ENCODE data around the gene FTH1. TPM values are rescaled to one million over a fixed set of nuclear protein-coding genes. Genes with fewer than 3 reads are reported as not detected.

Gene FTH1
- total and polyA plus RNA-seq, 2 donors (not counting 1 experiment from before 2014, with no cell fraction given) = 2,219 to 2,789 TPM

DNA sequence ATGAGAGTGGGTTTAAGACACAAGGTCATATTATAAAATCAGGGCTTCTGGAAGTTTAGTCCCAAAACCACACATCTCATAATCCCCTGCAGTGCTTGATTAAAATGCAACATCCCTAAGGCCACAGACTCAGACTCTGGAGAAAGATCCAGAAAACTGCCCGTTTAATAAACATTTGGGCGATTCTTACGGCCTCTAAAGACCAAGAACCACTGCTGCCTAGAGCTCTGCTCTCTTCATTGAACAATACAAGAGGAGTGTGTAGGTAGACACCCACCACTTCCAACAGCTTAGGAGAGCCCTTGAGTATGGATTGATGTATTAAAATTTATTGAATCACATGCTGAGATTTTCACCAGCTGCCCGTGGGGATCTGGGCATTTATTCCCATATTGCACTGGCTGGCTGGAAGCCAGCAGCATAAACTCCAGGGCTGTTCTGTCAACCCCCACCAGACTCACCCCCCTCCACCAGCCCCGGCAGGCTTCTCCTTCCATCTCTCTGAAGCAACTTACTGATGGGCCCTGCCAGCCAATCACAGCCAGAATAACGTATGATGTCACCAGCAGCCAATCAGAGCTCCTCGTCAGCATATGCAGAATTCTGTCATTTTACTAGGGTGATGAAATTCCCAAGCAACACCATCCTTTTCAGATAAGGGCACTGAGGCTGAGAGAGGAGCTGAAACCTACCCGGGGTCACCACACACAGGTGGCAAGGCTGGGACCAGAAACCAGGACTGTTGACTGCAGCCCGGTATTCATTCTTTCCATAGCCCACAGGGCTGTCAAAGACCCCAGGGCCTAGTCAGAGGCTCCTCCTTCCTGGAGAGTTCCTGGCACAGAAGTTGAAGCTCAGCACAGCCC is 18.0 kb downstream of the FTH1 start:
- H3K4me1 ChIP-seq (ENCODE audit: control insufficient read depth, extremely low read depth, insufficient read depth, low read length) = peaks cover 3% of the 10 kb centered on the region
- no peak overlapping the region for H3K9ac ChIP-seq (ENCODE audit: insufficient read depth, low read length)
- no peak overlapping the region for H3K27ac ChIP-seq (ENCODE audit: insufficient read depth, low read length)
- no peaks in the 10 kb centered on the region for H3K79me2 ChIP-seq (ENCODE audit: control insufficient read depth, insufficient read depth, low read length)
- H2AFZ ChIP-seq (ENCODE audit: low read length) = no peak overlapping the region
- no peaks in the 10 kb centered on the region for H3K27me3 ChIP-seq (ENCODE audit: control insufficient read depth, insufficient read depth, low read length)
- TF ChIP-seq, protein P1, sequence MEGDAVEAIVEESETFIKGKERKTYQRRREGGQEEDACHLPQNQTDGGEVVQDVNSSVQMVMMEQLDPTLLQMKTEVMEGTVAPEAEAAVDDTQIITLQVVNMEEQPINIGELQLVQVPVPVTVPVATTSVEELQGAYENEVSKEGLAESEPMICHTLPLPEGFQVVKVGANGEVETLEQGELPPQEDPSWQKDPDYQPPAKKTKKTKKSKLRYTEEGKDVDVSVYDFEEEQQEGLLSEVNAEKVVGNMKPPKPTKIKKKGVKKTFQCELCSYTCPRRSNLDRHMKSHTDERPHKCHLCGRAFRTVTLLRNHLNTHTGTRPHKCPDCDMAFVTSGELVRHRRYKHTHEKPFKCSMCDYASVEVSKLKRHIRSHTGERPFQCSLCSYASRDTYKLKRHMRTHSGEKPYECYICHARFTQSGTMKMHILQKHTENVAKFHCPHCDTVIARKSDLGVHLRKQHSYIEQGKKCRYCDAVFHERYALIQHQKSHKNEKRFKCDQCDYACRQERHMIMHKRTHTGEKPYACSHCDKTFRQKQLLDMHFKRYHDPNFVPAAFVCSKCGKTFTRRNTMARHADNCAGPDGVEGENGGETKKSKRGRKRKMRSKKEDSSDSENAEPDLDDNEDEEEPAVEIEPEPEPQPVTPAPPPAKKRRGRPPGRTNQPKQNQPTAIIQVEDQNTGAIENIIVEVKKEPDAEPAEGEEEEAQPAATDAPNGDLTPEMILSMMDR (conservative IDR thresholded peaks at IDR 0.05 in 1 of 2, IDR thresholded peaks at IDR 0.05 in 1 of 2; ENCODE audit: low read depth in 1 of 2, low read length in 2 of 2) = no peak
- TF ChIP-seq EZH2 (IDR thresholded peaks at IDR 0.05; ENCODE audit: low read length, missing control alignments) = no peak
- no peaks in the 10 kb centered on the region for H3K9me3 ChIP-seq (ENCODE audit: control insufficient read depth, insufficient read depth, low read depth, low read length)
- no peaks in the 10 kb centered on the region for H3K36me3 ChIP-seq (ENCODE audit: control insufficient read depth, insufficient read depth, low read length)
- H3K4me2 ChIP-seq (ENCODE audit: extremely low read depth, insufficient read depth, low read length) = no peak overlapping the region
- DNase-seq (ENCODE audit: low read depth in 2 of 2) = peak; percentile 79 to 99
- peak overlapping the region in 1 of 4 experiments; percentile 8 for H3K4me3 ChIP-seq (replicated peaks in 1 of 4; ENCODE audit: control extremely low read depth in 1 of 4, insufficient read depth in 1 of 4, low read depth in 3 of 4, low read length in 4 of 4)
- H4K20me1 ChIP-seq (ENCODE audit: control insufficient read depth, extremely low read depth, insufficient read depth, low read length) = no peaks in the 10 kb centered on the region

DNA sequence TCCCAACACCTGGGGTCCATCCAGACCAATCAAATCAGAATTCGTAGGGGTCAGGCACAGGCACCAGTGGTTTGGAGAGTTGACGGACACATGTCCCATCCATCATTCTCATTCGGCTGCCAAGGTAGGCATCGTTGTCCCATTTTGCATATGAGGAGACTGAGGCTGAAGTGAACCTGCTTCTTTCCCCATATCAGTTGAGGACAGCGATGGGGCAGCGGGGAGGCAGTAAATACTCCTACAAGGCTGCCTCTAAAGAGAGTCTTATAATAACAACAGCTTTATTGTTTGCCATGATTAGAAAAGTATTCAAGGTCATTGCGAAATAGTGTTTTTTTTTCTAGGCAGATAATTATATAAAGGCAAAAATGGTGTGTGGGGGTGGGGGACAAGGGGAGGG is 18.9 kb downstream of the FTH1 start:
- Histone ChIP-seq H3K9ac (ENCODE audit: insufficient read depth, low read length) (no peak overlapping the region), H3K4me2 (ENCODE audit: extremely low read depth, insufficient read depth, low read length) (no peak overlapping the region), H3K36me3 (ENCODE audit: control insufficient read depth, insufficient read depth, low read length) (no peaks in the 10 kb centered on the region), H3K79me2 (ENCODE audit: control insufficient read depth, insufficient read depth, low read length) (no peaks in the 10 kb centered on the region), H2AFZ (ENCODE audit: low read length) (no peak overlapping the region), H4K20me1 (ENCODE audit: control insufficient read depth, extremely low read depth, insufficient read depth, low read length) (no peaks in the 10 kb centered on the region), H3K27me3 (ENCODE audit: control insufficient read depth, insufficient read depth, low read length) (no peaks in the 10 kb centered on the region), H3K4me3 (replicated peaks in 1 of 4; ENCODE audit: control extremely low read depth in 1 of 4, insufficient read depth in 1 of 4, low read depth in 3 of 4, low read length in 4 of 4) (no peak overlapping the region), H3K4me1 (ENCODE audit: control insufficient read depth, extremely low read depth, insufficient read depth, low read length) (peaks cover 2% of the 10 kb centered on the region), H3K27ac (ENCODE audit: insufficient read depth, low read length) (no peak overlapping the region), H3K9me3 (ENCODE audit: control insufficient read depth, insufficient read depth, low read depth, low read length) (no peaks in the 10 kb centered on the region)
- no peak for DNase-seq (ENCODE audit: low read depth in 2 of 2)
- TF ChIP-seq EZH2 (IDR thresholded peaks at IDR 0.05; ENCODE audit: low read length, missing control alignments) = no peak
- TF ChIP-seq, protein P1 (conservative IDR thresholded peaks at IDR 0.05 in 1 of 2, IDR thresholded peaks at IDR 0.05 in 1 of 2; ENCODE audit: low read depth in 1 of 2, low read length in 2 of 2) = no peak

DNA sequence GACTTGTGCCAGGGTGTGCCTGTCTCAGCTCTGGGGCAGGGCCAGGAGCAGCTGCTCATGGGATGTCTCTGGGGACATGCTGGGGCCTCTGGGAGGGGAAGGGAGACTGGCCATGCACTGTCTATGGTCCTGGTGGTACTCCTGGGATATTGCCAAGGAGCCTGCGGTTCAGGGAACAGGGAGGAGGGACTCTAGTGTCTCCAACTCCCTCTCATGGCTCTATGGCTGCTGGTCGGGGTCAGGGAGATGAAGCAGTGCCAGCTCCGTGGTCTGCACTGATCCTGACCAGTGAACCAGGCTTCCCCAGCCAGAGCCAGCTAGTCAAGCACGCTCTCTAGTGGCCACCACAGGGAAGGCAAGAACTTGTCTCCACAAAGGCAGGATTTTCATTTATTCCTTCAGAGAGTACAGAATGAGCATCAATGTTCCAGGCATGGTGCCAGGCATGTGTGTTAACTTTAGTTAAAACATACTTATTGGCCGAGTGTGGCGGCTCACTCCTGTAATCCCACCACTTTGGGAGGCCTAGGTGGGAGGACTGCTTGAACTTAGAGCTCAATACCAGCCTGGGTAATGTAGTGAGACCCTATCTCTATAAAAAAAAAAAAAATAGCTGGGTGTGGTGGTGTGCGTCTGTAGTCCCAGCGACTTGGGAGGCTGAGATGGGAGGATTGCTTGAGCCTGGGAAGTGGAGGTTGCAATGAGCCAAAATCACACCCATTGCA is 19.8 kb downstream of the FTH1 start:
- H3K79me2 ChIP-seq (ENCODE audit: control insufficient read depth, insufficient read depth, low read length) = no peaks in the 10 kb centered on the region
- H2AFZ ChIP-seq (ENCODE audit: low read length) = peak overlapping the region; percentile 51
- TF ChIP-seq, protein P1 (conservative IDR thresholded peaks at IDR 0.05 in 1 of 2, IDR thresholded peaks at IDR 0.05 in 1 of 2; ENCODE audit: low read depth in 1 of 2, low read length in 2 of 2) = peak; percentile 98 to 99
- no peak for TF ChIP-seq EZH2 (IDR thresholded peaks at IDR 0.05; ENCODE audit: low read length, missing control alignments)
- no peaks in the 10 kb centered on the region for H4K20me1 ChIP-seq (ENCODE audit: control insufficient read depth, extremely low read depth, insufficient read depth, low read length)
- no peaks in the 10 kb centered on the region for H3K9me3 ChIP-seq (ENCODE audit: control insufficient read depth, insufficient read depth, low read depth, low read length)
- no peak overlapping the region for H3K9ac ChIP-seq (ENCODE audit: insufficient read depth, low read length)
- H3K27ac ChIP-seq (ENCODE audit: insufficient read depth, low read length) = no peak overlapping the region
- H3K36me3 ChIP-seq (ENCODE audit: control insufficient read depth, insufficient read depth, low read length) = no peaks in the 10 kb centered on the region
- H3K4me2 ChIP-seq (ENCODE audit: extremely low read depth, insufficient read depth, low read length) = no peak overlapping the region
- DNase-seq (ENCODE audit: low read depth in 2 of 2) = peak; percentile 68 to 95
- H3K4me3 ChIP-seq (replicated peaks in 1 of 4; ENCODE audit: control extremely low read depth in 1 of 4, insufficient read depth in 1 of 4, low read depth in 3 of 4, low read length in 4 of 4) = no peak overlapping the region
- H3K4me1 ChIP-seq (ENCODE audit: control insufficient read depth, extremely low read depth, insufficient read depth, low read length) = peaks cover 2% of the 10 kb centered on the region
- peaks cover 2% of the 10 kb centered on the region for H3K27me3 ChIP-seq (ENCODE audit: control insufficient read depth, insufficient read depth, low read length)

Data from fibroblast of lung (primary cell).